ENCODE data around the gene ZNF785.
"Not testable (repeated sequence)": the region's sequence is repeated elsewhere in the genome, so short reads cannot be mapped to it uniquely, and the experiment has no call there.

The ZNF785 gene

GRCh38 chr16:30539000-30539964, 46.2 kb downstream of the ZNF785 start:
- DNase-seq: no peak

- DNase-seq: not testable (repeated sequence)
Observed at GRCh38 chr16:30536391-30537024, 49.0 kb downstream of the ZNF785 start.

DNA sequence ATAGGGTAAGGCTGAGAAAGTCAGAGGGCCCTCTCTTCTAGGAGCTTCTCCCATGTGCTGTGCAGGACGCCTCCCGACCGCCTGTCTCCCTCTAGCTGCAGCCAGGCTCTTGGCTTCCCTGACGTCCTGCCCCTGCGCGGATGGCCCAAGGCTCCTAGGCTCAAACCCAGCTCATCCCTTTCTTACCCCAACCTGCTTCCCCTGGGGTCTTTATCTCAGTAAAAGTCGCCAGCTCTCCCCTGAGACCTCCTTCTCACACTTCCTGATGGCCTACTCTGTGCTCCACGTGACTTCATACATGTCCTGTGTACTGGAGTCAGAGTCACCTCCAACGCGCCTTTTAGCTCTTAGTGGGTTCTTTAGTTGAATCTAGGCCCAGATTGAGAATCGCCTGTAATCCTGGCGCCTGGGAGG, 49.7 kb downstream of the ZNF785 start:
- peak; percentile 66 to 69 for DNase-seq

DNA sequence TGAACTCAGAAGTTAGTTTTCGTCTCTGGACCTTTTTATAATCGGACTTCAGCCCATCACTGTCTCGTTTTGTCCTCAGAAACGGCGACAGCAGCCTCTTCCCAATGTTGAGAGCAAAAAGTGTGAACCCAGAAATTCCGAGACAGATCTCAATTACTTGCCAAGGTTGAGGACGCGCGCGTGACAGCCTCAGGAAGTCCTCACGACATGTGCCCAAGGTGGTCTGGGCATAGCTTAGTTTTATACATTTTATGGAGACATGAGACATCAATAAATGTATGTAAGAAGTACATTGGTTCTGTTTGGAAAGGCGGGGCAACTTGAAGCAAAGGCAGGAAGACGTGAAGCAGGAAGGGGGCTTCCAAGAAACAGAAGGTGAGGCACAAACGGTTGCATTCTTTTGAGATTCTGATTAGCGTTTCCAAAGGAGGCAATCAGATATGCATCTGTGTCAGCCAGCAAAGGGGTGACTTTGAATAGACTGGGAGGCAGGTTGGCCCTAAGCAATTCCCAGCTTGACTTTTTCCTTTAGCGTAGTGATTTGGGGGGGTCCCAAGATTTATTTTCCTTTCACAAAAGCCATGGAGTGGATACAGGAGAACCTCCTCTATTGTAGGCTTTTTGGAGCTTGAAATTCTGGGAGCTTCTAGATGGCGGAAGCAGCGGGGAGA, 50.3 kb downstream of the ZNF785 start:
- no peak for DNase-seq

GRCh38 chr16:30534368-30535105, 51.0 kb downstream of the ZNF785 start, which contains the start of gene ZNF747:
Gene ZNF747, minus strand, starts transcription at chr16:30534858. Its CDS starts 179 bp downstream, at chr16:30534679.
- peak; percentile 91 to 93 for DNase-seq

- no peak for DNase-seq
Observed at GRCh38 chr16:30533748-30534367, 51.6 kb downstream of the ZNF785 start.

- no peak for DNase-seq
Observed at GRCh38 chr16:30533146-30533522, 52.4 kb downstream of the ZNF785 start.

- DNase-seq: no peak
Observed at GRCh38 chr16:30532285-30533145, 53.0 kb downstream of the ZNF785 start.

All from CD4-positive, alpha-beta T cell treated with Interleukin-4 for 1 hour (primary cell).